Activated gamma-delta T cell treated with anti-CD3 and anti-CD28 coated beads, Interleukin-2, amount 50 U/mL, for 16 hours (primary cell): ENCODE data around the gene WDSUB1.
A peak's percentile ranks its signal among the peaks of the same experiment; 100 is the strongest.

Experiments
- DNase-seq: peaks from one replicate; pipeline ENCODE4 v3.0.0-alpha.2; 2020; ENCODE audit warnings: low read depth

Gene WDSUB1, protein sequence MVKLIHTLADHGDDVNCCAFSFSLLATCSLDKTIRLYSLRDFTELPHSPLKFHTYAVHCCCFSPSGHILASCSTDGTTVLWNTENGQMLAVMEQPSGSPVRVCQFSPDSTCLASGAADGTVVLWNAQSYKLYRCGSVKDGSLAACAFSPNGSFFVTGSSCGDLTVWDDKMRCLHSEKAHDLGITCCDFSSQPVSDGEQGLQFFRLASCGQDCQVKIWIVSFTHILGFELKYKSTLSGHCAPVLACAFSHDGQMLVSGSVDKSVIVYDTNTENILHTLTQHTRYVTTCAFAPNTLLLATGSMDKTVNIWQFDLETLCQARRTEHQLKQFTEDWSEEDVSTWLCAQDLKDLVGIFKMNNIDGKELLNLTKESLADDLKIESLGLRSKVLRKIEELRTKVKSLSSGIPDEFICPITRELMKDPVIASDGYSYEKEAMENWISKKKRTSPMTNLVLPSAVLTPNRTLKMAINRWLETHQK

DNA sequence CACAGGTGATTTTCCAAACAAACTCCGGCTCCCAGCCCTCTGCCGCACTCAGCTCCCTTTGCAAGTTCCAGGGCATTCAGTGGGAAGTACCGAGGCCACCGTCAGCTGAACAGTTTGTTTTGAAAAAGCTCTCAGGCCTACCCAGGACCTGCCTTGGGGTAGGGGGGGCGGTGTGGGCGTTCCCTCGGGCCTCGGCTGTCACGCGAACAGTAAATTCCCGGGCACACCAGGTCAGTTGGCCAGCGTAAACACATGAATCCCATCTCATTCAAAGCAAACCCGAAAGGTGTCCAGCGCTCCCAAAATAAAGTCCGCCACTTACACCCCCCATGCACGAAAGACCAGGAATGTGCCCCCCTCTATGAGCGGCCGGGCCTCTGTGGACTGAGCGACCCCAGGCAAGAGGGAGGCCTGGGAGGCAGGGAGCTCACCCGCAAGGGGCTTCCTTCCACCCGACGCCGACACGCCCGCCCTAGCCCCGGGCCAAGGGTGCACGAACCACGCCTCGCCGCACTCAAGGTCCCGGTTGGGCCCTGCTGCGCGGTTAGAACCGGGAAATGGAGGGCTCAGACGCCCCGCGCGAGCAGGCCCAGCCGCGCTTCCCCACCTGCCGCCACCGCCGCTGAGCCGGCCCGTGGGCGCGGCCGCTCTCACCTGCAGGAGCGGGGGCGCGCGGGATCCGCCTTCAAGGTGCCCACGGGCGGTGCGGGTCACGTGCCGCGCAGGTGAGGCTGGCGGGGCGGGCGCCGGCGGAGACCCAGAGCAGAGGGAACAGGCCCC, at the start of gene WDSUB1:
WDSUB1 (minus strand) TSS at position 775 of the 780 bp plus-strand sequence. CDS start 3,634 bp downstream, outside the sequence.
- peak; percentile 24 for DNase-seq

DNA sequence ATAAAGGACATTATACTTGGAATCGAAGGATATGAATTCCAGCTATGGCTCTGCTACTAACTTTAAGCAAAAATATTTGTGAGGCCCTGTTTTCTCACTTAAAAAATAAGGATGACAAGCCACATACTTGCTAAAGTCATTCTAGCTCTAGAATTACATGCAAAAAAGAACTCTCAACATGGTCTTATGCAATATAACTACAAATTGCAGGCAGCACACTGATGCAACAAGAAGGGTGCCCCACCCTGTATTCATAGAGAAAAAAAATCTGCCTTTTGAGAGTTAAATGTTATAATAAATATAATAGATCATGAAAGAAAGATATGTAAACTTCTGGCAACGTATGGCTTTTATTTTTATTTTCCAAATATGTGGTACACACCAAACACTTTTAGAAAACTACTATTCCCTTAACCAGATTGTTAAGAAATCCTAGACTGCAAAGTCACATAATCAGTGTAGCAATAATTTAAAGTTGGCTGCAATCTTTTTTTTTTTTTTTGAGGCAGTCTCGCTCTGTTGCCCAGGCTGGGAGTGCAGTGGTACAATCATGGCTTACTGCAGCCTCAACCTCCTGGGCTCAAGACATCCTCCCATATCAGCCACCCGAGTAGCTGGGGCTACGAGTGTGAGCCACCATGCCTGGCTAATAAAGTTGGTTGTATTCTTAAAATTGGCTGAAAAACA, 40.2 kb upstream of the WDSUB1 start:
- no peak for DNase-seq

DNA sequence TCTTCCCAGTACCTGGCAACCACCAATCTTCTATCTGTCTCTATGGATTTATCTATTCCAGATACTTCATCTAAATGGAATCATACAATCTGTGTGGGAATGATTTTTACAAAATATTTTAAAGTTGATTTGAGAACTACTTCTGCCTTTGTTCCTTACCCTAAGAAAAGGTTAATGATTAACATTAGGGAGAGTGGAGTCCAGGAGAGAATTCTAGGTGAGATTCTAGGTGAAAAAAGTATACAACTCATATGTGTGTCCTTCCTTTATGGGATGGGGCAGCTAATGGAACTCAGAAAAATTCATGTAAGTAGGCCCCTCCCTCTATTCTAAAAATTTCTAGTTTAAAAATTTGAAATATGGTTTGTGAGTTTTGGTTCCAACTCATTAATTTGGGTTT, 35.9 kb upstream of the WDSUB1 start:
- no peak for DNase-seq

DNA sequence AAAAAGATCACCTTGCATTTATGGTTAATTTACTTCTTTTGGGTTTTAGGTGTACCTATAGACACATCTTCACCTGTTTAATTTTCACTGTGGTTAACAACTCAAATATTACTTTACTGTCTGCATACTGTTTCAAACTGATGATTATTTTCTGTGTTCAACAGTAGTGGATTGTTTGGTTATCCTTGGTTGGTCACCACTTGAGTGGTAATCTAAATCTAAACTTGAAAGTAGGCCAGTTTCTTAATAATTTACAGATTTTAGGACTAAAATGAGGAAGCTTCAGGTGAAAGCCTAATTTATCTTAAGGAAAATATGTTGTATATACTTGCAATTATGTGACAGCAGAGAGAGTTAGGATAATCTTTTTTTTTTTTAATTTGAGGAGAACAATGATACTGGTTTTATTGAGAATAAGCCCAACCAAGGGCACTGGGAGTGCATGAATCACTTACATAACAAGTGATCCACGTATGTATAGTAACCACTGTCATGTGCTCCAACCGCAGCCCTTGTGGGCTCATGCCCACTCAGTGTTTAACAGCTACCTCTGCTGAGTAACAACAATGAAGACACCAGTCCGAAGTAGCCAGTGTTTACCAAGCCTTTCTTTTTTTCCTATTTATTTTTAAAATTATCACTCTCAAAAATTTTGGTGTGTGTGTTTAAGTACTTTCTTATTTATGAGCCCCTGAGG, 31.0 kb upstream of the WDSUB1 start:
- DNase-seq = no peak

DNA sequence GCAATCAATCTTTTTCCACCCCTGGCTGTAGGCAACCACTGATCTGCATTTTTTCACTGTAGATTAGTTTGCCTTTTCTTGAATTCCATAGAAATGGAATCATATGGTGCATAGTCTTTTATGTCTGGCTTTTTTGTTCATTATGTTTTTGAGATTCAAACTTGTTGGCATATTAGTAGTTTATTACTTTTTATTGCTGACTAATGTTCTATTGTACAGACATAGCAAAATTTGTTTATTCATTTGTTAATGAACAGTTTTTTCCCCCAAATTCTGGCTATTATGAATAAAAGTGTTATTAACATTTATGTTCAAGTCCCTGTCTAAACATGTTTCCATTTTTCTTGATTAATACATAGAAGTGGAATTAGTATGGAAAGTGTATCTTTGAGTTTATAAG, 21.4 kb upstream of the WDSUB1 start:
- no peak for DNase-seq

DNA sequence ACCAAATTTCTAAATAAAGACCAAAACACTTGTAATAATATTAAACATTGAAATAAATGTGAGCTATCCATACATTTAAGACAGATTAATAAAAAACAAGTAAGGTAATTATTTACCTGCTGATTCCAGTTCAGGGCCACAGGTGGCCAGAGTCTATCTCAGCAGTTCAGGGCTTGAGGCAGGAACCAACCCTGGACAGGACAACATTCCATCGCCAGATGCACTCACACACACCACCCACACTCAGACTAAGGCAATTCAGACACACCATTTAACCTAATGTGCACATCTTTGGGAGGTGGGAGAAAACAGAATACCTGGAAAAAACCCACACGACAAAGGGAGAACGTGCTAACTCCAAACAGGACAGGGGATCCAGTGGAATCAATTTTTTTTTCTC, 14.1 kb upstream of the WDSUB1 start:
- no peak for DNase-seq

DNA sequence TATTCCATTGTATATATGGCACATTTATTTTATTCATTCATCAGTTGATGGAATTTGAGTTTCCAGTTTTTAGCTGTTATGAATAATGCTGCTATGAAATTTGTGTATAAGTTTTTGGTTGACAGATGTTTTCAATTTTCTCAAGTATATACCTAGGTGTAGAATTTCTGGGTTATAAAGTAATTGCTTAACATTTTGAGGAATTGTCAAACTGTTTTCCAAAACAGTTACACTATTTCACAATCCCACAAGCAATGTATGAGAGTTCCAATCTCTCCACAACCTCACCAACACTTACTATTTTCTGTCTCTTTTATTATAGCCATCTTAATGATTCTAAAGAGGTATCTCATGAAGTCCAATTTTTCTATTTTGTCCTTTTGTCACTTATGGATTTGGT, 12.5 kb upstream of the WDSUB1 start:
- DNase-seq = no peak

DNA sequence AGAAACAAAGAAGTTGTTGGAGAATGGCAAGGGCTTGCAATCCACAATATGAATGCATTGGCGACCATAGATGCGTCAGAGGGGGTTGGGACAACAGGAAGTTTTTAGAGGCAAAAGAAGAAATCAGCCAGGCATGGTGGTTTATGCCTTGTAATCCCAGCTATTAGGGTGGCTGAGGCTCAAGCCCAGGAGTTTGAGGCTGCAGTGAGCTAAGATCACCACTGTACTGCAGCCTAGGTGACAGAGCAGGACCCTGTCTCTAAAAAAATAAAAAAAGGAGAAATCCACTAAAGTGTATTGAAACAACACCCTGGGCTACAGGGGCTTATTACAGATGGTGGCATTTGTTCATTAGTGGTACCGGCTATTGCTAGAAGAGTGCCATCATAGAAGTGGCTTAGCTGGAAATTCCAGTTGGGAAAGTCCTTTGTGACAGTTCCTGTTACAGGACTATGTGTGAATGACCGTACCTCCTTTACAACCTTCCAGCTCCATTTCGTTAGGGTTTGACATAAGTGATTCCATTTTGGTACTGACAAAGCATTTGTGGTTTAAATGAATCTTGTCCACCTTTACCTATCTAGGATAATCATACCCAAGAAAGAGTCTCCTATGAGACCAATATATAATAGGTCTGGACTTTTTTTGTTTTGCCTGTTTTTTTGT, 10.7 kb upstream of the WDSUB1 start:
- no peak for DNase-seq

DNA sequence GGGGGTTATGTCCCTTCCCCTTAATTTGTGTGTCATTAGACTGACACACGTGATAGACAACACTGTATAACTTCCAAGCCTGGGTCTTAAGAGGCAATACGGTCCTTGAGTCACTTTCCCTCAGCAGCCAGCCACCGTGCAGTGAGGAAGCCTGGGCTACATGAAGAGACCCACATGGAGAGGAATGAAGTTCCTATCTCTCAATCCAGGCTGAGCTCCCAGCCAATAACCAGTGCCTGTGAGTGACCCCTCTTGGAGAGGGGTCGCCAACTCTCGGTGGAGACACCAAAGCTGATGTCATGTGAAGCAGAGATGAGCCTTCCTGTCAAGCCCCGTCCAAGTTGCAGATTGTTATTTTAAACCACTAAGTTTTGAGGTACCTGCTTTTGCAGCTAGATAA, 5.7 kb upstream of the WDSUB1 start:
- no peak for DNase-seq

DNA sequence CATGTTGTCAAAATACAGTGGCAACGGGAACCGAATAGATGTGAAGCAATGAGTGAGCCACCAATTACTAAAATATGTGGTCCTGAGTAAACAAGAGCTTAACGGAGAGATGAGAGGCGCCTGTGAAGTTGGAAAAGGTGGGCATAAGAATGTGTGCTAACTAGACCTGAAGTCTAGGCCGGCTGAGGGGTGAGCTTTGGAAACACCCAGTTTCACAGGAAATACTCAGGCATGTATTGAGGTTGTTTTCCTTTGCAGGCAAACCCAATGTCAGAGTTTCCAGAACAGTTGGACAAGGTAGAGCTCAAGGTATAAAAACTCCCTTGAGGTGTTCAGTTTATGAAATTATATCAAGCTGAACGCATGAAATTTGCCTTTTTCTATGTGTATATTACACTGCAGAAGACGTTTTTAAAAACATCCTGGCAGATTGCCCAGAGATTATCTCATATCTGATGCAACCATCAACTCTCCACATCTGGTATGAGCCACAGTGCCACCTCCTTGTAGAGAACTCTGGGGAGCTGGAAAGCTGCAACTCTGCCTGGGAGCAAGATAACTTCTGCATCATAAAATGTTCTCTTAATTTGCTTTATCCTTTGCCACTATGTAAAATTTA, 3.9 kb upstream of the WDSUB1 start:
- no peak for DNase-seq

DNA sequence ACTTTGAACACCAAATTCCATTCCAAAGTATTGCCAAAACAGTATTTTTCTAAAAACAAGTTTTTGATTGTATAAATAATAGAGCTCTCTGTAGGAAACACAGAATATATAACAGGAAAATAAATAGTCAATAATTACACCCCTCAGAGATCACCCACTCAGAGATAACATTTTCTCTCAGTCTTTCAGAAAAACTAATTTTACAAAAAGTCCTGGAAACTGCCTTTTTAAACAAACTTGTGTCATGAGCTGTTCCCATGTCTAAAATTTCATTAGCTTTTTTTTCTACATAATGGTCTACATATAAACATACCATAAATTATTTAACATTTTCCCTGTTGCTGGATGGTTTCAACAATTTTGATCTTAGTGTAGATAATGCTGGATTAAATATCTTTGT, 1.2 kb upstream of the WDSUB1 start:
- DNase-seq = no peak

DNA sequence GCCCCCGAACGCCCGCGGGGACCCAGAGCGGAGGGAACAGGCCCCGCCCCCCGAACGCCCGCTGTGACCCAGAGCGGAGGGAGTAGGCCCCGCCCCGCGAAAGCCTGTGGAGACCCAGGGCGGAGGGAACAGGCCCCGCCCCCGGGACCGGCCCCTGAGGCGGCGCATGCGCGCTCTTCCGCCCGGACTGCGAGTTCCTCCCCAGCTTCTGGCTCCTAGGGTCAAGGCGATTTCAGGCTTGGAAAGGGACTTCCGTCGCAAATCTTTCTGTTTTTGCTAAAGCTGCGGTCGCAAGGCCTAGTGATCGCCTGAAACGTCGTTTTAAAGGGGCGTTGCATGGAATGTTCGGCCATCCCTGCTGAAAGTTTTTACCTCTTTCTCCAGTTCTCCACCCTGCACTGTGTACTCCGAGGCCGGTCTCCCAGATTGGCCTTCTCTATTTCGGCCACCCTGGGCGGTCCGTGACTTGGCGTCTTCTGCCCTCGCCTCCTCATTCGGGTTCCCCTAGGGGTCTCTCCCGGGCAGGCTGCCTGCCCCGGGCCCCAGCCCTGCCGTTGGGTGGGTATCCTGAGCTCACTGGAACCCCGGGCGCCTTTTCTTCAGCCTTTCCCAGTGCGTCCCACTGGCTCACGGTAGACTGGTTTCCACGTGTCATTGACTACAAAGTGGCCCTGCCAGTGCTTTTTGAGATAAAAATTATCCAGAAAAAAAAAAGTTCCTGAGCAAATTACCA, 372 bp upstream of the WDSUB1 start:
- peak; percentile 95 for DNase-seq

DNA sequence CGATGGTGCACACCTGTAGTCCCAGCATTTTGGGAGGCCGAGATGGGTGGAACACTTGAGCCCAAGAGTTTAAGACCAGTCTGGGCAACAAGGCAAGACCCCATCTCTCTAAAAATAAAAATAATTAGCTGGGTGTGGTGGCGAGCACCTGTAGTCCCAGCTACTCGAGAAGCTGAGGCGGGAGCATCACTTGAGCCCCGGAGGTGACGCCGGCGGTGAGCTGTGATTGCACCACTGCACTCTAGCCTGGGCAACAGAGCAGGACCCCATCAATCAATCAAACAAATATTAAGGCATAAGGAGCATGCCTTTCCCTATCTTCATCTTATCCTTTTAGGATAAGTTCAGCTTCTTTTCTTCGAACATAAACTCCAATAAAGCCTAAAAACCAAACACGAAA, 1.1 kb downstream of the WDSUB1 start:
- DNase-seq = no peak

DNA sequence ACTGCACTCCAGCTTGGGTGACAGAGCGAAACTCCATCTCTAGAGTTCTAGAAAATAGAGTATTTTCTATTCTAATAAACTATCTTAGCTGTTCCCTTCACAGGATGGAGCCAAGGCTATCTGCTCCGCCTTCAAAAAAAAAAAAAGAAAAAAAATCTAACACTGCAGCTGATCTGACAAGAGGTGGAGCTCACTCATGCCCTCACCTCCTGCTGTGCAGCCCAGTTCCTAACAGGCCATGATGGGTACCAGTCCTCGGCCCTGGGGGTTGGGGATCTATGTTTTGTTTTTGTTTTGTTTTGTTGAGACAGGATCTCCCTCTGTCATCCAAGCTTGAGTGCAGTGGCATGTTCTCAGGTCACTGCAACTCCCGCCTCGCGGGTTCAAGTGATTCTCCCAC, 3.0 kb downstream of the WDSUB1 start:
- DNase-seq = no peak

DNA sequence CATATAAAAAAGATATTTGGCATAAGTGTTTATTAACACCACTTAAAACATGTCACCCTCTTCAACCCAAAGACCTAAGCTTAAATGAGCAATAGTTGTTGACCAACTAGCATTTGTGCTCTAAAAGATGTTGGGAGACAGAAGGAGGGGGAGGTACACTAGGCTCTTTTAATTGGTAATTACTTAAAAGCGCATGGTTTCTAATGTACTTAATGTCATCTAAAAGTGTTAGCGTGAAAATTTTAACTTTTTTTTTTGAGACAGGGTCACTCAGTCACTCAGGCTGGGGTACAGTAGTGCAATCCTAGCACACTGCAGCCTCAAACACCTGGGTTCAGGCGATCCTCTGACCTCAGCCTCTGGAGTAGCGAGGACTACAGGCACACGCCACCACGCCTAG, 5.5 kb downstream of the WDSUB1 start:
- no peak for DNase-seq

DNA sequence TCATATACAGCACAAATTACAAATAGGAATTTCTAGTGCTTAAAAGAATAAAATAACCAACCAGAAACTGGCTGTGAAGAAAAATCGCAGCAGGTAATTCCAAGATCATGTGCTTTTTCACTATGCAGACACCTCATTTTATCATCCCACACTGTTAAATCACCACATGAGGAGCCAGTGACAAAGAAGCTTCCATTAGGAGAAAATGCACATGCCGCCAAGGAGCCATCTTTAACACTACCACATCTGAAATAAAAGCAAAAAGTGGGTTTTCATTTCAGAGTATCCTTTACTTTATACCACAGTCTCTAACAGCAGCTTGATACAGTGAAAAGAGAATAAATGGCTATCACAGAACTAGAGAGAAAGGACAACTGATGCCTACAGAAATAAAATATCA, 6.8 kb downstream of the WDSUB1 start:
- DNase-seq = no peak

DNA sequence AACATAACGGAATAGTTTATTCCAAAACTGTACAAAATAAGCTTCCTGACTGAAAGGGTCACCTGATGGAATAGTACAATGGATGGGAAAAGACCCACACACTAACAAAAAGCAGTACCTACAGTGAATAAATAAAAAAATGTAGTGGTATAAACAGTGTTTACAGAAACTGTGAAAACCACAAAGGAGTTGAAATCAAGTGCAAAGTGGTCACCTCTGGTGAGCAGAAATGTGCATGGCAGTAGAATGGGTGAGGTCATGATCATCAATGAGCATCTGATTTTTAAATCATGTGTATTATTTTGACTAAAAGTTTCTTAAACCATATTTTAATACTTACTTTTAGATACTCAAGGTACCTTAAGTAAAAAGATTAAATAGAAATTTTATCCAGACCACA, 11.4 kb downstream of the WDSUB1 start:
- DNase-seq = no peak

DNA sequence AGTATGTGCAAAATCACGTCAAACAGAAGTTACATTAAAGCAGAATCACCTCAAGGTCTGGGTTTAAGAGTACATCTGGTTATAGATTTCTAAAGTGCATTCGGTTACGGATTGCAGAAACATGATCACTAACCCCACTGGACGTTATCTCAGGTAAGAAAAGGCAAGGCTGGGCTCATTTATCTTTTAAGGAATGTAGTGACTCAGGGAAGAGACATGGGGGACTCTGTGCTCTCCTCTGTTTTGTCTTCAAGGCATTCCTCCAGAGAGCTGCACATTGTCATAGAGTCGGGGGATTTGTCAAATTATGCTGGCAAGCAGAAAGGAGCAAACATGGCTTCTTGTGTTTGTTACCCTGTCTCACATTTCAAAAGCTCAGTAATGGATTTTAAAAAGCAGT, 14.3 kb downstream of the WDSUB1 start:
- no peak for DNase-seq

DNA sequence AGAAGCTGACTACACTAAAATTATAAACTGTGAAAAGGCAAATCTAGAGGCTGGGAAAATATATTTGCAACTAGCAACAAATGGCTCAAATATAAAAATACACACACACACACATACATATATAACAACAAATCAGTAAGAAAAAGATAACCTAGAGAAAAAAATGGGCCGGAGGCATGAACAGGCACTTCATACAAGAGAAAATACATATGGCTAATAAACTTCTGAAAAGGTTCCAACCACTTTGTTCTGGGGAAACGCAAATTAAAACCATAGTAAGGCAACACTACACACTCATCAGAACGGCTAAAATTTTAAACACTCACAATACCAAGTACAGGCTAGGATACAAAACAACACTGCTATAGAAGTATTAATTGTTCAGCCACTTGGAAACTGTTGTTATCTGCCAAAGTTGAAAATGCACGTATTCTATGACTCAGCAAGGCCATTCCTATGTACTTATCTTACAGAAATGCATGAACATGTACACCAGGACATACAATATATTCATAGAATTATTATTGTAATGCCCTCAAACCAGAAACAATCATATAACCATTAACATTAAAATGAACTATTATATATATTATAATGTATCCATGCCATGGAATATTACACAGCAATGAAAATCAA, 15.6 kb downstream of the WDSUB1 start:
- no peak for DNase-seq

DNA sequence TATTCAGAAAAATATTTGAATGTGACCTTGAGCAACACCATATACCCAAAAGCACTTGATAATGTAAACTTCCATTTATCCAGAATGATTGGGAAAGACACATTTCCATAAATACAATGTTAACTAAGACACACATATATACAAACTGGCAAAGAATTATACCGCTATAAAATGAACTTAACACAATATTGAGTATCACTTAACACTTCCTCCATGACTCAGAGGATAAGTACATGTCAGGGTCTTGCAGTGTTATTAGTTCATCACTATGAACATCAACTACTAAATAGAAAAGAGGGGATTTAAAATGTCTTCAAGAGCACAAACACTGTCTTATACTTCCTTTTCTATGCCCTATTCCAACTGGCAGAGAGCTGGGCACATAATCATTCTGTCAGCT, 18.6 kb downstream of the WDSUB1 start:
- DNase-seq = no peak
